GM23338 (cell line): ENCODE measurements around the gene HRH3. TPM values are rescaled to one million over a fixed set of nuclear protein-coding genes. Genes with fewer than 3 reads are reported as not detected.

Source experiments
- ATAC-seq: fragments of 200-7000 bp; cut with Tn5 transposase; 3 replicates; pipeline ENCODE4 v1.9.1; 2020
- DNase-seq: peaks from one replicate; pipeline ENCODE4 v3.0.0-alpha.2; 2015; ENCODE audit warnings: low spot score
- H2AFZ ChIP-seq: fragments of 200-600 bp; sonication (generic); 2 replicates; pipeline ENCODE4 v1.8.0; 2016; ENCODE audit warnings: antibody characterized with exemption, mild to moderate bottlenecking, moderate library complexity
- H3F3A ChIP-seq: fragments of 200-600 bp; sonication (generic); replicated peaks from 2 replicates; pipeline ENCODE4 v1.8.0; 2017; ENCODE audit warnings: antibody characterized with exemption, mixed run types, low read depth
- H3K27ac ChIP-seq: fragments of 200-600 bp; sonication (generic); 2 replicates; pipeline ENCODE4 v1.6.1; 2016; ENCODE audit warnings: low read depth
- H3K27me3 ChIP-seq: fragments of 200-600 bp; sonication (generic); 2 replicates; pipeline ENCODE4 v1.8.0; 2016; ENCODE audit warnings: mild to moderate bottlenecking, mixed run types, moderate library complexity; ENCODE audit not compliant: insufficient read depth
- H3K36me3 ChIP-seq: fragments of 200-600 bp; sonication (generic); 2 replicates; pipeline ENCODE4 v1.8.0; 2016; ENCODE audit warnings: mild to moderate bottlenecking; ENCODE audit not compliant: insufficient read depth
- H3K4me1 ChIP-seq: fragments of 200-600 bp; sonication (generic); 2 replicates; pipeline ENCODE4 v1.8.0; 2016; ENCODE audit warnings: mild to moderate bottlenecking, moderate library complexity; ENCODE audit not compliant: insufficient read depth
- H3K4me2 ChIP-seq: fragments of 200-600 bp; sonication (generic); 2 replicates; pipeline ENCODE4 v1.7.1; 2017; ENCODE audit warnings: mixed run types
- H3K4me3 ChIP-seq: fragments of 200-600 bp; sonication (generic); 2 replicates; pipeline ENCODE4 v1.6.1; 2016; ENCODE audit warnings: mixed run types
- H3K79me2 ChIP-seq: fragments of 200-600 bp; sonication (generic); replicated peaks from 2 replicates; pipeline ENCODE4 v1.8.0; 2017; ENCODE audit warnings: mild to moderate bottlenecking; ENCODE audit not compliant: insufficient read depth
- H3K9me2 ChIP-seq: fragments of 200-600 bp; sonication (generic); 2 replicates; pipeline ENCODE4 v1.8.0; 2017; ENCODE audit not compliant: insufficient read depth
- H4K20me1 ChIP-seq: fragments of 200-600 bp; sonication (generic); replicated peaks from 2 replicates; pipeline ENCODE4 v1.8.0; 2017; ENCODE audit warnings: mild to moderate bottlenecking; ENCODE audit not compliant: insufficient read depth
- H3K27ac Mint-ChIP-seq: 2 replicates; pipeline ENCODE4 v1.8.0; 2020; ENCODE audit warnings: inconsistent platforms, mild to moderate bottlenecking, moderate library complexity, mixed read lengths
- H3K27me3 Mint-ChIP-seq: 3 replicates; pipeline ENCODE4 v1.8.0; 2022; ENCODE audit warnings: low read depth, mild to moderate bottlenecking, moderate library complexity, mixed read lengths, inconsistent platforms; ENCODE audit not compliant: insufficient read depth, poor library complexity
- H3K36me3 Mint-ChIP-seq: 3 replicates; pipeline ENCODE4 v1.8.0; 2021; ENCODE audit warnings: low read depth, mild to moderate bottlenecking, inconsistent platforms, moderate library complexity, mixed read lengths
- H3K4me1 Mint-ChIP-seq: 3 replicates; pipeline ENCODE4 v1.8.0; 2020; ENCODE audit warnings: mild to moderate bottlenecking, inconsistent platforms, mixed read lengths
- H3K4me3 Mint-ChIP-seq: 3 replicates; pipeline ENCODE4 v1.8.0; 2021; ENCODE audit warnings: moderate library complexity, mild to moderate bottlenecking, inconsistent platforms, mixed read lengths
- H3K9me3 Mint-ChIP-seq: 3 replicates; pipeline ENCODE4 v1.8.0; 2020; ENCODE audit warnings: moderate library complexity, mild to moderate bottlenecking, inconsistent platforms, mixed read lengths
- CREB1 ChIP-seq: fragments of 250-450 bp; sonication (Bioruptor Pico); IDR thresholded peaks from 2 replicates; pipeline ENCODE4 v1.5.0; 2020; ENCODE audit warnings: low read depth, mild to moderate bottlenecking, moderate library complexity
- CTCF ChIP-seq, 2 experiments: fragments of 200-600 bp in 1 of 2; sonication (generic) in 1 of 2; conservative IDR thresholded peaks; 2 replicates each; pipeline versions ENCODE4 v1.5.1 to v1.6.1; 2016 to 2017; ENCODE audit warnings: antibody characterized with exemption in 2 of 2, low read depth in 2 of 2, mild to moderate bottlenecking in 2 of 2, moderate library complexity in 1 of 2
- EZH2 ChIP-seq: fragments of 200-600 bp; sonication (generic); IDR thresholded peaks from one replicate; pipeline ENCODE4 v1.8.0; 2017; ENCODE audit warnings: antibody characterized with exemption, mild to moderate bottlenecking, low read depth; ENCODE audit not compliant: unreplicated experiment
- NANOG ChIP-seq: IDR thresholded peaks from 2 replicates; pipeline ENCODE4 v1.6.1; 2016; ENCODE audit warnings: antibody characterized with exemption, borderline replicate concordance
- POLR2AphosphoS5 ChIP-seq: IDR thresholded peaks from 2 replicates; pipeline ENCODE4 v1.6.1; 2016; ENCODE audit warnings: antibody characterized with exemption, low read depth
- STAT1 ChIP-seq: IDR thresholded peaks from one replicate; pipeline ENCODE4 v1.6.1; 2016; ENCODE audit warnings: antibody characterized with exemption; ENCODE audit not compliant: unreplicated experiment
- ZNF114 ChIP-seq: fragments of 250-450 bp; sonication (Bioruptor Pico); IDR thresholded peaks from 2 replicates; pipeline ENCODE4 v1.5.0; 2020; ENCODE audit warnings: mild to moderate bottlenecking, moderate library complexity
- ZNF331 ChIP-seq: fragments of 250-450 bp; sonication (Bioruptor Pico); IDR thresholded peaks from 2 replicates; pipeline ENCODE4 v1.5.0; 2020; ENCODE audit warnings: low read depth, mild to moderate bottlenecking, moderate library complexity
- polyA plus RNA-seq: library from polyadenylated mRNA; unstranded; fragments of >200 nt; fragmentation: Nextera tagmentation; extraction: Ambion mirVana; gene quantifications from 2 replicates; pipeline ENCODE4 v1.2.1, GENCODE V29; 2016
- total RNA-seq: library from RNA; depleted of rRNA; stranded (reverse); fragments of >200 nt; shearing (Covaris generic); gene quantifications from 2 replicates; pipeline ENCODE4 v1.2.3, GENCODE V29; 2014
- TF ChIP-seq, protein P1 (sequence below): IDR thresholded peaks from one replicate; pipeline ENCODE4 v1.6.1; 2018; ENCODE audit warnings: antibody characterized with exemption; ENCODE audit not compliant: unreplicated experiment

Gene HRH3
- total and polyA plus RNA-seq, 2 experiments from 2014 or later = 1.5 to 5.2 TPM

DNA sequence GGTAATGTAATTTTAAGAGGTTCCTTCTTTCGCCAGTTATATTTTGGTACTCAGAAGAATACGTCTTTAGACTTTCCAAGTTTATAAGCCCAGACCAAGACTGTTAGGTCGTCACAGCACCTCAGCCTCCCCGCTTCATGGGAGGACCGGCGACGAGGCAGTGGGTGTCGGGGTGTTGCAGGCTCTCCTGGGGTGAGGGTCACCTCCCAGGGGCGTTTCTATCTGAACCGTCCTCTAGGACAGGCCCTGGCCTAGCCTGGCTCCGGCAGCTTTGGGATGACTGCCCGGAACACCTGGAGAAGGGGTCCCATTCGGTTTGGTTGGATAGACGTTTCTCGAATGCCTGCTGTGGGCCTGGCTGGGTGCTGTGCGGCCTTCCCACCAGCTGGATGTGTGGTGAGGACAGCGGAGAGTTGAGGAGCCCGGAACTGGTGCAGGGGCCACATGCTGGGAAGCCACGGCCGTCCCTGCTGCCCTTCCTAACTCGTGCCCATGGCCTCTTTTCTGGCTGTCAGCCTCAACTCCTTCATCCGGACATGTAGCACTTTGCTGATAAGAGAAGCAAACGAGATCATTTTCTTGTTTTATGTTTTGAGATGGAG, 19.3 kb upstream of the HRH3 start (continued):
- TF ChIP-seq, protein P1, sequence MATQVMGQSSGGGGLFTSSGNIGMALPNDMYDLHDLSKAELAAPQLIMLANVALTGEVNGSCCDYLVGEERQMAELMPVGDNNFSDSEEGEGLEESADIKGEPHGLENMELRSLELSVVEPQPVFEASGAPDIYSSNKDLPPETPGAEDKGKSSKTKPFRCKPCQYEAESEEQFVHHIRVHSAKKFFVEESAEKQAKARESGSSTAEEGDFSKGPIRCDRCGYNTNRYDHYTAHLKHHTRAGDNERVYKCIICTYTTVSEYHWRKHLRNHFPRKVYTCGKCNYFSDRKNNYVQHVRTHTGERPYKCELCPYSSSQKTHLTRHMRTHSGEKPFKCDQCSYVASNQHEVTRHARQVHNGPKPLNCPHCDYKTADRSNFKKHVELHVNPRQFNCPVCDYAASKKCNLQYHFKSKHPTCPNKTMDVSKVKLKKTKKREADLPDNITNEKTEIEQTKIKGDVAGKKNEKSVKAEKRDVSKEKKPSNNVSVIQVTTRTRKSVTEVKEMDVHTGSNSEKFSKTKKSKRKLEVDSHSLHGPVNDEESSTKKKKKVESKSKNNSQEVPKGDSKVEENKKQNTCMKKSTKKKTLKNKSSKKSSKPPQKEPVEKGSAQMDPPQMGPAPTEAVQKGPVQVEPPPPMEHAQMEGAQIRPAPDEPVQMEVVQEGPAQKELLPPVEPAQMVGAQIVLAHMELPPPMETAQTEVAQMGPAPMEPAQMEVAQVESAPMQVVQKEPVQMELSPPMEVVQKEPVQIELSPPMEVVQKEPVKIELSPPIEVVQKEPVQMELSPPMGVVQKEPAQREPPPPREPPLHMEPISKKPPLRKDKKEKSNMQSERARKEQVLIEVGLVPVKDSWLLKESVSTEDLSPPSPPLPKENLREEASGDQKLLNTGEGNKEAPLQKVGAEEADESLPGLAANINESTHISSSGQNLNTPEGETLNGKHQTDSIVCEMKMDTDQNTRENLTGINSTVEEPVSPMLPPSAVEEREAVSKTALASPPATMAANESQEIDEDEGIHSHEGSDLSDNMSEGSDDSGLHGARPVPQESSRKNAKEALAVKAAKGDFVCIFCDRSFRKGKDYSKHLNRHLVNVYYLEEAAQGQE = no peak
- TF ChIP-seq CREB1 (CRISPR knock-in tag) (no peak), POLR2AphosphoS5 (no peak), EZH2 (no peak), NANOG (no peak), ZNF114 (CRISPR knock-in tag) (no peak), CTCF (conservative IDR thresholded peaks at IDR 0.05; ENCODE audit: low read depth in 2 of 2) (no peak), STAT1 (no peak)

DNA sequence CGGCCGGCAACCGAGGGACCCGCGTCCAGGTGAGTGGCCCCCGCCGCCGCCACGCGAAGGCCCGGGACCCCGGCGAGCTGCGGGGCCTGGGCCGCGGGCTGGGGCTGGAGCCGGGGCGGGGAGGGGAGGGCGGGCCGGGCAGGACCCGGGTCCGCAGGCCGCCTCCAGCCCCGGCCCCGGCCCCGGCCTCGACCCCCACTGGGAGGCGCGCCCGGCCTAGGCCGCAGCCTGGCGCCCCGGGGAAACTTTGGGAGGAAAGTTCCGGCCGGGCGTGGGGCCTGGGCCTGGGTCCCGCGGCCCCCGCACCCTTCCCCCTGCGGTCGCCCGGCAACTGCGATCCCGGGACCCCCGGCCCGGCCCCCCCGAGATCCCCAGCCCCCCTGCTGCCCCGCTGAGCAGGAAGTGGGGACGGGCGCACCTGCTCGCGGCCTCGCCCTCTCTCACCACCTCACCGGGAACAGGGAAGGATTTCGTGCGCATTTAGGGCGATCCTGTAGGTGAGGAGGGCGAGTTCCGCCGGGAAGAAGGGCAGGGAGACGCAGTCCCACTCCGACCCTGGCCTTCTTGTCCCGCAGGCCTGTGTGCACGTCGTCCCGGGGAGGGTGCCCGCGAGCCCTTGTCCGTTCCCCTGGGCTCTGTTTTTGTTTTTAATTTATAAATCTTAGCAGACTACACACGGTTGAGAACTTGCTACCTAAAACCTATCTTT, 18.6 kb upstream of the HRH3 start:
- Mint-ChIP-seq H3K27me3 (peaks cover 10% of the 10 kb centered on the region), H3K4me3 (peak overlapping the region; percentile 83), H3K9me3 (no peaks in the 10 kb centered on the region), H3K27ac (no peak overlapping the region), H3K4me1 (peaks cover 6% of the 10 kb centered on the region; the same call in 2 of the 3 replicates), H3K36me3 (peaks cover 5% of the 10 kb centered on the region; the same call in 1 of the 3 replicates)
- Histone ChIP-seq H3K36me3 (no peaks in the 10 kb centered on the region), H3K4me2 (peak overlapping the region; percentile 96), H3K4me3 (peak overlapping the region; percentile 83), H4K20me1 (peaks cover 16% of the 10 kb centered on the region), H3K9me2 (no peaks in the 10 kb centered on the region), H3K27ac (peak overlapping the region; percentile 66; the same call in 1 of the 2 replicates), H3K79me2 (peaks cover 47% of the 10 kb centered on the region), H3K4me1 (peaks cover 9% of the 10 kb centered on the region), H2AFZ (peak overlapping the region; percentile 43; the same call in 1 of the 2 replicates), H3F3A (0 out of 2 replicates have a peak, but pooled peaks cover 3% of the 10 kb centered on the region), H3K27me3 (no peaks in the 10 kb centered on the region)
- peak; percentile 18 for ATAC-seq
- DNase-seq = peak; percentile 61
- TF ChIP-seq ZNF331 (CRISPR knock-in tag) (no peak), ZNF114 (CRISPR knock-in tag) (no peak)
